Middle frontal gyrus (tissue), 1 donor: ENCODE data around the gene PLCB1.

ENCODE experiments used
- DNase-seq: peaks from one replicate; pipeline ENCODE4 v3.0.0-alpha.2; 2015; ENCODE audit warnings: low spot score; ENCODE audit errors: extremely low spot score

Gene PLCB1

DNA sequence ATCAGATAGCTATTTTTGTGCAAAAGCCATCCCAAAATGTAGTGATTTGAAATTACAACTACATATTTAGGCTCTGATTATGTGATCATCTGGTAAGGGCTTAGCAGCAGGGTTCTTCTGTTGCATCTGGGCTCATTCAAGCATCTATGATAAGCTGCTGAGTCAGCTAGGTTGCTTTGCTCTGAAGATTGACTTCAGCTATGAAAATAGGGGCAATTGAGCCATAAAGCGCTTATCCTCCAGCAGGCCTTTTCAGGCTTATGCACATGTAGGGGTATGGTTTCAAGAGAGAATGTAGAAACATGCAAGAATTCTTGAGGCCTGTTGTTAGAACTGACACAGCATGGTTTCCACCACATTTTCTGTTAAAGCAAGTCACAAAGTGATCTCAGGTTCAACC, 114.1 kb downstream of the PLCB1 start:
- no peak for DNase-seq

DNA sequence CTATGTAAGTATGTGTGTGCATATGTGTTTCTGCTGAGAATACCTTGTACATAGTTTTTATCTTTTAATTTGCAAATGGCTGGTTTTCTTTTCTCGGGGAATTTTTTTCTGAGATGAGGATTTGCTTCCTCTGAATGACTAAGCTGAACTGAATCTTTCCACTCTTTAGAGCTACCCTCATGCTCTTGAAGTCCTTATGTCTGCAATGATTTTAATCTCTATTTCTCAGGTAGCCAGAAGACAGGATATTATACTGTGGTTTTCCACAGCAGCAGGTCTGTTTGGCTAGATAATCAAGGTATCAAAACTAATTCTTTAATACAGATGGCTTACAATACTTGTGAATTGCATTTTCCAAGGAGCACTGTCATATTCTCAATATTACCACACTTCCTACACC, 114.7 kb downstream of the PLCB1 start:
- no peak for DNase-seq

GRCh38 chr20:8248051-8248450, 116.0 kb downstream of the PLCB1 start:
- no peak for DNase-seq

GRCh38 chr20:8249634-8250033, 117.6 kb downstream of the PLCB1 start:
- no peak for DNase-seq

DNA sequence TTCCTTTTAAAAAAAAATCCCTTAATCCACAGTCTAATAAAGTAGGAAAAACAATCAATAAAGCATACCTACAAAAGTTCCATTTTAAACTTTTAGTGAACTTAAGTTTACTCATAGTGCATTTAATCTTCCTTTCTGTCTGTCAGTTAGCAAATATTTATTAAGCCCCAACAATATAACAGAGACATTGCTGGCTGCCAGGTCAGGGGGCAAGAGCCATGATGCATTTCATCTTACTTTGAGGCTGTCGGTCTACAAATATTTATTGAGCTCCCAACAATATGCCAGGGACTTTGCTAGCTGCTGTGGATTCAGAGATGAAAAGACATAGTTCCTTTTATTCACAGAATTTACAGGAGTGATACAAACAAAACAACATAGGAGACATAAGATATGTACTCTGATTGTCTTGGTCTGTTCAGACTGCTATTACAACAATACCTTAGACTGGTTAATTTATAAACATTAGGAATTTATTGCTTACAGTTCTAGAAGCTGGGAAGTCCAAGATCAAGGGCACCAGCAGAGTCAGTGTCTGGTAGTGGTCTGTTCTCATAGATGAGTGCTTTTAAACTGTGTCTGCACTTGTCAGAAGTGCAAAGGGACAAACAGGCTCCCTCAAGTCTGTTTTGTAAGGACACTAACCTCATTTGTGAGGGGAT, 118.6 kb downstream of the PLCB1 start:
- DNase-seq: no peak

DNA sequence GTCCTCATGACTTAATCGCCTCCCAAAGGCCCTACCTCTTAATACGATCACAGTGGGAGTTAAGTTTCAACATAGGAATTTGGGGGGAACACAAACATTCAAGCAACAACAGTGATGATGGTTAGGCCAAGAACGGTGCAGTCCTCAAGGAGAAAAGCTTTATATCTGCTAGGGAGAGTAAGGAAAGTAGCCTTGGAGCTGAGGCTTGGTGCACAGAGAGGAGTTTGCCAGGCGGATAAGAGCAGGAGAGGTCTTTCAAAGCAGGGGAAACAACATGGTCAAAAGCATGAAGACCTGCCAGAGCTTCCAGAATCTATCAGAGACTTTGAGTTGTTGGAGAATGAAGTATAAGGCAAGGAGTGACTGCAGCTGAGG, 119.1 kb downstream of the PLCB1 start:
- DNase-seq: no peak

- DNase-seq: no peak
Observed at GRCh38 chr20:8254911-8255582, 123.0 kb downstream of the PLCB1 start.

DNA sequence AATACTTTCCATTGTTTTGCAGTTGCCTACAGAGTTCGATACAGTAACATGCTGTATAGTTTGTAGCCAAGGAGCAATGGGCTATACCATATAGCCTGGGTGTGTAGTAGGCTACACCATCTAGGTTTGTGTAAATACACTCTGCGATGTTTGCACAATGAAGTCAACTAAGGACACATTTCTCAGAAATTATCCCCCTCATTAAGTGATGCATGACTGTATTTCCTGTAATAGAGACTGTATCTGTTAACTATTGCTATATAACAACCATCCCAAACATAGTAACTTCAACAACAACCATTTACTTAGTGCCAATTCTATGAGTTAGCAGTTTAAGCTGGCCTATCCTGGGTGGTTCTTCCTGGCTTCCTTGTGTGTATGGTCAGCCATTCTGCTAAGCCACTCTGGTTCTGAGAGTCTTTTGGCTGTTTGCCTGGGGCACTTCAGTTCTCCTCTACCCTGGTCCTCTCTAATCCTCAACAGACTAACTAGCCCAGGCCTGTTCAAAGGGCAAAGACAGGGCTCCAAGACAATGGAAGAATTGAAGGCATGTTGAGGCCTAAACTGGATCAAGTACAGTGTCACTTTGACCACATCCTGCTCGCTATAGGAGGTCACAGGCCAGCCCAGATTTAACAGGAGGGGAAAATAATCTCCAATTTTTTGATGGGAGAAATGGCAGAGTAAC, 124.0 kb downstream of the PLCB1 start:
- DNase-seq: no peak

DNA sequence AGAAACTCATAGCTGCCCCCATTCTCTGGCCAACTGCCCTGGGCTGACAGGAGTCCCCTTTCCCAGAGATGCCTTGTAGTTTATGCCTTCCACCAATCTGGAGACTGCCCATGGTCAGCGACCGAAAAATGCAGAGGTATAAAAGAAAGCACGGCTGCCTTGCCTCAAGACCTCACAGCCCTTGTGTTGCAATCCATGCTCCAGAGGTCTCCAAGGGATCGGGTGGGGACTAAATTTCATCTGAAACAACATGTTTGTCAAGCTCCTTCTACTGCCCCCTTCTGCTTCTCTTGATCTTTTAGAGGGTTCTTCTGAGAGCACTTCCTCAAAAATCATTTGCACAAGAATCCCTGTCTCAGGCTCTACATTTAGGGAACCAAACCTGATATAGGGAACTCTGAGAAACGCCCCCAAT, 128.8 kb downstream of the PLCB1 start:
- DNase-seq: no peak

DNA sequence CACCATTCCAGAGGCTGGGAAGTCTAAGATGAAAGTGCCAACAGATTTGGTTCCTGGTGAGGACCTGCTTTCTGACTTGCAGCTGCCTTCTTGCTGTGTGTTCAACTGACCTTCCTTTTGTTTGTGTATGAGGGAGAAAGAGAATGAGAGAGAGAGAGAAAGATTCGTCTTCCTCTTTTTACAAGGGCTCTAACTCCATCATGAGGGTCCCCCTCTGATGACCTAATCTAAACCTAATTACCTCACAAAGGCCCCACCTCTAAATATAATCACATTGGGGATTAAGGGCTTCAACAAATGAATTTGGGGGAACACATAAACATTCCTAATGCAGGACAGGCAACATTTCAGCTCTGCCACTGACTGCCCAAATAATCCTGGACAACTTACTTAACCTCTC, 130.7 kb downstream of the PLCB1 start:
- DNase-seq: no peak

GRCh38 chr20:8265588-8265987, 133.5 kb downstream of the PLCB1 start:
- DNase-seq: no peak

DNA sequence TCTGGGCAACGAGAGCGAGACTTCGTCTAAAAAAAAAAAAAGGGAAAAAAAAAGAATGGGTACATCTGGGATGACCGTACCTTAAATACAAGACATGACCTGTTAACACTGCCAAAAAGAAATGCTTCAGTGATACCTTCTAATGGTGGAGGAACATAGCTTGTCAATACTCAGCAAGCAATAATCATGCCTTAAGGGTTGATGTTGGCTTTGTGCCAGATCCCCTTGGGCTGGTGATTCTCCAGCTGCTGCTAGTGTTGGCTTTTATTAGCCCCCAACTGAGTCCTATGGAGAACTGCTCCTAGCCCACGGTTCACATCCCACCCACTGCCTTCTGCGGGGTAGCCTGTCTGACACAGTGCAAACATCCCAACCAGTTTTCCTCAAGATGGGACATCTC, 134.9 kb downstream of the PLCB1 start:
- DNase-seq: no peak

- no peak for DNase-seq
Observed at GRCh38 chr20:8271727-8272126, 139.7 kb downstream of the PLCB1 start.

DNA sequence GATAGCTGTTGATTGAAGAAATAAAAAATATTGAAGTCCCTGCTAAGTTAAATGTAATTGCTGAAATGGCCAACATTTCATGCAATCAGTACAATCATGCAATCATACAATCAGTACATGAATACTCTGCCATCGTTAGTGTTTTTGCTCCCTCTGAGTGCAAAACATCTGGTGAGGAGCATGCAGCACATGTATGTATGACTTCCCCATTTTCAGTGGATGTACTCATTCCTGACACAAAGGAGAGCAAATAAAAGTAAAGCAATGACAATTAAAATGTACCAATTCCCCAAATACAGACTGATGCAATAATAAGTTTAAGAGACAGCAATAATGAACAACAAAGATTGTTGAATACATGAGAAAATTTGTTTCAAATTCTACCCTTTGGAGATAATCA, 140.7 kb downstream of the PLCB1 start:
- no peak for DNase-seq

DNA sequence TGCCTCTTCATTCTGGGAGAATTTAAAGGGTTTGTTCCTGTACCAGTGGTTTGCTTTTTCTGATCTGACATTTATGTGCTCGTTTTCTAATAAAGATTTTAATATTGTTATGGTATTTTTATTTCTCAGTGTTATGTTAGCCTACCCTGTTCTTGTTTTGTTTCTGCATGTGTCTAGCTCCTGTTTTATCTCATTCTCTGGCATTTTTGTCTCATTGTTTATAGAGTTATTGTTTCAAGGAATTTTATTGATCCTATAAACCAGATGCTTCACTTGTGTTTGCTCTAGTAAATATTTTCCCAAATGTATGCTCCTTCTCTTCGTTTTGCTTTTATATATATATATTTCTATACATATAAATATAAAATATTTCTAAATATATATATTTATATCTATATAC, 152.8 kb downstream of the PLCB1 start:
- no peak for DNase-seq

DNA sequence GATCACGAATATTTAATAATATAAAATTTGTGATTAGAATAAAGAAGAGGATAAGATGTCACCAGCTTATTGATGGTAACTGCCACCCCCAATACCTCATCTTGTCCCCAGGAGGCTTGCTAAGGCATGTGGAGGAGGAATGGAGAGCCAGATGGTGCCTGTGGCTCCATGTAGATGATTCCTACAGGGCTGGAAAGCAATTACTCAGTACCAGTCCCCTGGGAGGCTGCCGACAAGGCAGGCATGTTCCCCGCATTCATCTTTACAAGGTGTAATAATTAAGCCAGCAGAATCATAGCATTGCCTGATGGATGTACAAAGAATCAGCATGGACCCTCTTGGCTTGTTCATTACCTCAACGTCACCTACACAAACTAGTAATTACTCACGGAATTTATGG, 155.3 kb downstream of the PLCB1 start:
- no peak for DNase-seq

DNA sequence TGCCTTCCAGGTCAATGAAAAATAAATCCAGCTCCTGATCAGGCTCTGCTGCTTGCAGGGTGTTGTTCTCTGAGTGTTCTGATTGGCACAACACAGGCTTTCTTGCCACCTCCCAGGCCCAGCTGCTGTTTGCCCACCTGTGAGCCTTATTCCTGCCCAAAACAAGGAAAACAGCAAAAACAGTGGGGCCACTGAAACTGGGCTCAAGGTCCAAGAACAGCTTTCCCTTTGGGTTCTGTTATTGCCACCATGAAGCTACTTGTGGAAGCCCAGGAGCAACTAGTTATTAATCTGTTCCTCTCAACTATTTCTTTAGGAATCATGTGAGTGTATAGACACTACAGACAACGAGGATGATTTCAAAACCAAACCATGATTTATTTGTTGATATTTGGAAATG, 159.1 kb downstream of the PLCB1 start:
- DNase-seq: no peak

- no peak for DNase-seq
Observed at GRCh38 chr20:8291873-8292272, 159.8 kb downstream of the PLCB1 start.

DNA sequence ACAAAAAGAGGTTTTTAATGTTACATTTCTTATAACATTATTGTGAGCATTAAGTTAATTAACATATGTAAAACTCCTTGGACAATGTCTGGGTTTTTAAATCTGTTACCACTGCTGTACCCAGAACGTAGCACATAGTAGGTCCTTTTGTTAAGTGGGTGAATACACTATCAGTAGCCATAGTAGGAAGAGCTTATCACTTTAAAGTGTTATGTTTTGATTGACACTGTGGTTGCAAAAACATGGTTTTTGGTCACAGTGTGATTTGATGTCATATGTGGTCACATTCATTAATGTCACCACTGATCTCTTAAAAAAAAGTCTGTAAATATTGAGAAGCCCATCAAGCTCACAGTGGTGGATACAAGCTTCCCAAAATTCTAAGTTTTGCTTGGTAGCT, 160.7 kb downstream of the PLCB1 start:
- DNase-seq: no peak

- no peak for DNase-seq
Observed at GRCh38 chr20:8293750-8294149, 161.7 kb downstream of the PLCB1 start.

DNA sequence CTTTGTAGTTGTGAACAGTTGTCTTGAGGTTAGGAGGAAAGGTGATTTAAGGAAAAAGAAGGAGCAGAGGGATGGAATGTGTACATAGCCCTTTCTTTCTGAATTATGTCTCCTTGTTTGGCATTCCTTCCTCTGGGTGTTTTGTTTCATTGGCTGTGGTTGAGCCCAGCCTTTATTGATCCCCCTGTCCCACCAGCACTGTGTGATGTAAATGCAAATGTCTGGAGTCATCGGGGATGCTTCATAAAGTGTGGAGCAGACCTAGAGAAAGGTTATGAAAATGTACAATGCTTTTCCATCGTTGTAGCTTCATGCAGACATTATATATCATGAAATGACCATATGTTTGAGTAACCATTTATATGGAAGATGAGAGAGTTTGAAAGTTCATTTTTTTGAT, 164.5 kb downstream of the PLCB1 start:
- no peak for DNase-seq

- no peak for DNase-seq
Observed at GRCh38 chr20:8298426-8299043, 166.5 kb downstream of the PLCB1 start.
